HG03558 (cell line): ENCODE results near the gene GABRG3.

ENCODE experiments used
- ATAC-seq: cut with Tn5 transposase; IDR thresholded peaks from one replicate; pipeline ENCODE4 v1.9.1; 2021; ENCODE audit warnings: moderate number of reproducible peaks; ENCODE audit not compliant: unreplicated experiment; ENCODE audit errors: extremely low read depth

GABRG3 gene

GRCh38 chr15:27278761-27279160 lies 307.8 kb downstream of the GABRG3 start:
- no peak for ATAC-seq

GRCh38 chr15:27292641-27293040 lies 321.7 kb downstream of the GABRG3 start:
- ATAC-seq, result no peak

DNA sequence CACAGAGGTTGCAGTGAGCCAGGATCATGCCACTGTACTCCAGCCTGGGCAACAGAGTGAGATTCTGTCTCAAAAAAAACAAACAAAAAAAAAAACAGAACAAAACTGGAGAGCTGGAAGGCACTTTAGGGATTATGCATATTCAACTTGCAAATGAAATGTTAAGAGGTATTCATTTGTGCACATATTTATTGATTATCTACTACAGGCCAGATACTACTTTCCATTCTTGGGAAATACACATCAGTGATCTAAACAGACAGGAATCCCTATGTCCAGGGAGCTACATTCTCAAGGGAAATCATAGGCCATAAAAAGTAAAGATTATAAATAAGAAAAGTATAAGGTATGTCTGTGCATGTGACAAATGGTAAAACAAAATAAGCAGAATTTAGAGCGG lies 322.6 kb downstream of the GABRG3 start:
- no peak for ATAC-seq

- ATAC-seq, result no peak
These were observed 346.8 kb downstream of the GABRG3 start for GRCh38 chr15:27317736-27318135.

DNA sequence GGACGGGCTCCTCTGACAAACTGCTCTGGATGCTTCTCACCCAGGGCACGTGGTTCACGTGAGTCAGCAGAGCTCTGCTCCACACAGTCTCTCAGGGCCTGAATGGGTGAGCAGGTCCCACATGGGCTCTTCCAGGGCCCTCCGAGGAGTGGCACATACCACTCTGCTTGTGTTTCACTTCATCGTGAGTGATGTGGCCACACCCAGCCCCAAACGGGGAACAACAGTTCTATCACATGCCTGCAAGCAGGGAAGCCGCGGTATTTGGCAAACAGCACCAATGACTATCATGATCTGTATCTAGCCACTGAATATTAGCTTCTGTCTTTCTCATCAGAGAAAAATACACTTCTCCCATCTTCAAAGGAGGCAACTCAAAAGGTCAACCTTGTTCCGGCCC lies 352.8 kb downstream of the GABRG3 start:
- no peak for ATAC-seq

- ATAC-seq, result no peak
These were observed 354.1 kb downstream of the GABRG3 start for GRCh38 chr15:27324886-27325615.

GRCh38 chr15:27327467-27328025 lies 356.6 kb downstream of the GABRG3 start:
- ATAC-seq, result no peak

GRCh38 chr15:27328186-27328585 lies 357.2 kb downstream of the GABRG3 start:
- ATAC-seq, result no peak

GRCh38 chr15:27328608-27329007 lies 357.6 kb downstream of the GABRG3 start:
- no peak for ATAC-seq

DNA sequence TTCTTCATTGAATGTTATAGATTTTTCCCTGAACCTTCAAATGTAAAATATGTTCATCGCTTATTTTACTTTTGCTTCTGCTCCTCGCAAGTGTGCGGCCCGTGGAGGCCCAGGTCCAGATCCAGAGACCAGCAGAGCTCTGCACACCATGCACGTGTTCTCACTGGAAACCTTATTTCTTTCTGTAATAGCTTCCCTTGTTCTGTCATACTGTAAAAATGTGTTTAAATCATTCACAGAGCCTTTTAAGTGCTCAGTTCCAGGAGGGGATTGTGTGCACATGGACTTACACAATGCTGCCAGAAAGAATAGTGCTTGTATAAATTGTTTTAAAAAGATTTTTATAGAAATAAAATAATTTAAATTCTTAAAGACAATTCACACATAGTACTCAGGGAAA lies 359.3 kb downstream of the GABRG3 start:
- no peak for ATAC-seq

- no peak for ATAC-seq
These were observed 365.7 kb downstream of the GABRG3 start for GRCh38 chr15:27336676-27337075.

GRCh38 chr15:27339138-27339537 lies 368.2 kb downstream of the GABRG3 start:
- ATAC-seq, result no peak

DNA sequence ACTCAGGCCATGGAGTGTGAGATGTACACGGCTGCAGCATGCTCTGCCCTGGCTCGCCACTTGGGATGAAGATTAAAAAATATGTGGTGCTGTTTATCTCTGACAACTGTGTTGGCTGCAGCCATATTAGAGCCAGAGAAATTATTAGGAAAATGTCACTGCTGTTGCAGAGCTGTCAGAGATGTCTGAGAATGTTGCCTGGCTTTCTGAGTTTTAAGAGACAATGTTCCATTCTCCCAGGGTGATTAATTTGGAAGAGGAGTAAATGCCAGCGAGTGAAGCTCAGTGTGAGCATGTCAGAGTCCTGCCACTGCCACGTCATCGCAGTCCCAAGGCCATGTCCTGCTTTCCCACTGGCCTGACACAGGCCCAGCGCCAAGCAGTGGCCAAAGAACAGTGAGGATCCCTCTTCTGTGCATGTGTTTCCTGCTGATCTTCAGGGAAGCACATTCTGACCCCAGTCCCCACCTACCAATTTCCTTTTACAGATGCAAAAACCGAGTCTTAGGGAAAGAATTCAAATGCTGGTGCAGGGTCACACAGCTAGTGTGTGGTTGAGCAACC lies 370.9 kb downstream of the GABRG3 start:
- ATAC-seq, result no peak

DNA sequence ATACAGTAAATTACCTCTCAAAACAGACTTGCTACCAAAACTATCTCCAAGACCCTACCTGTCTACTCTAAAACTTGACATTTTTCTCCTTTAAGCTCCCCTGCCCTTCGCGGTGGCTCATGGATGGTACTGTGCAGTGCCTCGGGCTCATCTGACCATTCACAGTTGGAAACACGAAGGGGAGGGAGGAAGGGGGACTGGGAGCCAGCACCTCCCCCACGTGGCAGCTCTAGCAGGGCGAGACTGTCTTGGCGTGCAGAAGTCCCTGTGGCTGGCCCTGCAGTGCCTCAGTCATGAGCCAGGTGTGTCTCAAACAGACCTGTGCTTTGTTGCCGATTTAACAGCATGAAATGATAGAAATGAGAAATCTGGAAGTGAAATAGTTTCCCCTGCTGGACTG lies 372.0 kb downstream of the GABRG3 start:
- ATAC-seq, result no peak

- no peak for ATAC-seq
These were observed 381.2 kb downstream of the GABRG3 start for GRCh38 chr15:27352136-27352535.

DNA sequence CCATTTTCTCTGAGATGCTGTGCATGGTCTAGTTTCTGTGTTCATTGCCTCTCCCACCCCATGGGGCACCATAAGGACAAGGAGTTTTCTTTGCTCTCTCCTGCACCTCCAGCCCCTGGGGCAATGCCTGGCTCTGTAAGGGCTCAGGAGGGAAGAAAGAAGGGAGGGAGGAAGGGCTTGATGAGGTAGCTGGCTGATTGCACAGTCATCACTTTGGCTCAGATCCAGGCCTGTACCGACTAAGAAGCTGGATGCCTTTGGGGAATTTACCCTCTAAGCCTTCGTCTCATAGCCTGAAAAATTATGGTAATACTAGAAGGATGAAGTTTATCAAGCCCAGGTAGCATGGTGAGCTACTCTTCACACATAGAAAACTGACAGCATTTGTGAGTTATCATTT lies 382.9 kb downstream of the GABRG3 start:
- no peak for ATAC-seq

- ATAC-seq, result no peak
These were observed 387.9 kb downstream of the GABRG3 start for GRCh38 chr15:27358751-27359434.

DNA sequence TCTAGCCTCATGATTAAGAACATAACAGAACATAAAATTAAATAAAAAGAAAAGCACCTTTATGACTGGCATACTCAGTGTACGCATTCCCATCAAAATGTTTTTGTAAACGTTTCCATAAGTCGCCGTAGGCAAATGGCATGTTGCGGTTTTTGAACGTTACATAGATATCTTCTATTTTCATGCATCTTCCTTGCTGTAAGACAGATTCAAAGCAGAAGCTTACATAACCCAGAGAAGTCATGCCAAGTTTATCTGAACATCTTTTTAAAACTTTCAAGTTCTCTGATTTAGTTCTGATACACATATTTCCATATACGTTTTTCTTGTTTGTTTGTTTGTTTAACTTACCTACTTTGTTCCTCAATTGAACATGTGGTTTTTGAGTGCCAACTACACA lies 388.6 kb downstream of the GABRG3 start:
- no peak for ATAC-seq

GRCh38 chr15:27360316-27360715 lies 389.3 kb downstream of the GABRG3 start:
- ATAC-seq, result no peak

- no peak for ATAC-seq
These were observed 390.5 kb downstream of the GABRG3 start for GRCh38 chr15:27361438-27361837.

GRCh38 chr15:27365456-27365855 lies 394.5 kb downstream of the GABRG3 start:
- no peak for ATAC-seq
